Stimulated activated CD4-positive, alpha-beta T cell treated with anti-CD3 and anti-CD28 coated beads, Interleukin-15, amount 100 ng/mL, for 24 hours (primary cell): ENCODE results near the gene GPR18.
"Not testable (repeated sequence)": the region's sequence is repeated elsewhere in the genome, so short reads cannot be mapped to it uniquely, and the experiment has no call there.

Source experiments
- DNase-seq: peaks from one replicate; pipeline ENCODE4 v3.0.0-alpha.2; 2020

Gene GPR18

DNA sequence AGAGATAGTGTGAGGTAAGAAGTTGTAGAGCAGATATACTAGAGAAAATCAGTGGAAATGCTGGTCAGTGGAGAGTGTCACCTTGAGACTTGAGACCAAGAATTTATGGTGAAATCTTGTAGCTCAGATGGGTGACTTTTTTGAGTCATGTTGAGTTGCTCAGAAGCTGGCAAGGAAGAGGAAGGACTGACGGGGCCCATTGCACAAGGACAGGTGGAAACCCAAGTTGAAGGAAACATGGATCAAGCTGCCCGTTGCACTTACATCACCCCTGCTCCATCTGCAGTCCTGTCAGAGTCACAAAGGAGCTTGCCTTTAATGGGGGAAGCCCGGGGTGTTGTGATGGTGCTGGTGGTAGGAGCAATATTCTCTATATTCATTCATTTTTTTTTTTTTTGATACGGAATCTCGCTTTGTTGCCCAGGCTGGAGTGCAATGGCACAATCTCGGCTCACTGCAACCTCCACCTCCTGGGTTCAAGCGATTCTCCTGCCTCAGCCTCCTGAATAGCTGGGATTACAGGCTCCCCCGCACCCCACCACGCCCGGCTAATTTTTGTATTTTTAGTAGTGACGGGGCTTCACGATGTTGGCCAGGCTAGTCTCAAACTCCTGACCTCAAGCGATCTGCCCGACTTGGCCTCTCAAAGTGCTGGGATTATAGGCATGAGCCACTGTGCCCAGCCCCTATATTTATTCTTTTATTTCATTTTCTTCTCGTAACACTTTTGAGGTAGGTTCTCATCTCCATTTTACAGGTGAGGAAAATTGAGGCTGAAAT is 30.1 kb downstream of the GPR18 start:
- DNase-seq: no peak

DNA sequence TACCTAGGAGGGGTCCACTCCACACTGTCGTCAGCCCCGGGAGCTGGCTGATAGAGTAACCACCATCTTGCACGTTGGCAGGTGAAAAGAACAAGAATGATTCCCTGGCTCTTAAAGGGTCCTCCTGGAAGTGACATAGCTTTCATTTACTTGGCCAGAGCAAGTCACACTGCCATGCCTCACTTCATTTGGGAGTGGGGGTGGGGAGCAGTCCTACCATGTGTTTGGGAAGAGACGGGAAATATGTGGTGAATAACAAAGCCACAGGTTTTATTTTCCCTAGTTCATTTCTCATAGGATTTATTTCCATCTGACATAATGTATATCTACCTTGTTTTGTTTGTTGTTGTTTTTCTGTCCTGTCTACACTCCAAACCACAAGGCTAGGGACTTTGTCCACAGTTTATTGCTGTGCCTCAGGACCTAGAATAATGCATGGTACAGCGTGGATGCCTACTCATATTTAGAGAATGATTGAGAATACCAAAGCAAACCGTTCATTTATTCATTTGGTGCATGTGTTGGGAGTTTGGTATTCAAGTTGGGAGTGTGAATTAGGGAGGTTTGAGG is 30.8 kb downstream of the GPR18 start:
- DNase-seq: no peak

DNA sequence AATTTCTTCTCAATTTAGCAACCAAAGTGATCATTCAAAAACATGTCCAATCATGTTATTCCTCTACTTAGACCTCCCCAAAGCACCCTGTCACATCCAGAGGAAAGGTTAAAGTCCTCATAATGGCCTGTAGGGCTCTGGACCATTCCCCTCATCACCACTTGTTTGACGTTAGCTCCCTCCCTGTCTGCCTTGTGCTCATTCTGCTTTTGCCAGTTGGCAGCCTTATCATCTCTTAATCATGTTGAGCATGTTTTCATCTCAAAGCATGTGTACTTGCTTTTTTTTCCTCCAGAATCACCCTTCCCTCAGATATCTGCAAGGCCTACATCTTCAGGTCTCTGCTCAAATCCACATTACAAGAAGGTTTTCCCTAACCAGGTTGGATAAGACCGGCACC is 31.7 kb downstream of the GPR18 start:
- DNase-seq: no peak

DNA sequence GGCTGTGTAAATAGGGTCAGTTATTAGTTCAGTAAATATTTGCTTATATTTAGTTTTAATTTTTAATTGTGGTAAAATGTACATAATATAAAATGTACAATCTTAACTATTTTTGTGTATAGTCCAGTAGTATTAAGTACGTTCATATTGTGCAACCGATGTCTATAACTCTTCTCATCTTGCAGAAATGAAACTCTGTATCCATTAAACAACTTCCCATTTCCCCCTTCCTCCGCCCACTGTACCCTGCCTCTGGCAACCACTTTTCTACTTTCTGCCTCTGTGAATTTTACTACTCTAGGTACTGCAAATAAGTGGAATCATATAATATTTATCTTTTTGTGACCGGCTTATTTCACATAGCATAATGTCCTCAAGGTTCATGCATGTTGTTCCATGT is 33.1 kb downstream of the GPR18 start:
- DNase-seq: no peak

DNA sequence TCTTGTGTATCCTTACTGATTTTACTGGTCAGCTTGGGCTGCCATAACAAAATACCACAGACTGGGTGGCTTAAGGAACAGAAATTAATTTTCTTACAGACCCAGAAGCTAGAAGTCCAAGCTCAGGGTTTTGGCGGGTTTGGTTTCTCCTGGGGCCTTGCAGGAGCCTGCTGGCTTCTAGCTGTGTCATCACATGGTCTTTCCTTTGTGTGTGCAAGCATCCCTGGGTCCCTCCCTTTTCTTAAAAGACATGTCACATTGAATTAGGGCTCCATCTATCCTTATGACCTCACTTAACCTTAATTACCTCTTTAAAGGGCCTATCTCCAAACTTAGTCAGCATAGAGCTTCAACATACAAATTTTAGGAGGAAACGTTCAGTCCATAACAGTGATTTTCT is 34.2 kb downstream of the GPR18 start:
- no peak for DNase-seq

DNA sequence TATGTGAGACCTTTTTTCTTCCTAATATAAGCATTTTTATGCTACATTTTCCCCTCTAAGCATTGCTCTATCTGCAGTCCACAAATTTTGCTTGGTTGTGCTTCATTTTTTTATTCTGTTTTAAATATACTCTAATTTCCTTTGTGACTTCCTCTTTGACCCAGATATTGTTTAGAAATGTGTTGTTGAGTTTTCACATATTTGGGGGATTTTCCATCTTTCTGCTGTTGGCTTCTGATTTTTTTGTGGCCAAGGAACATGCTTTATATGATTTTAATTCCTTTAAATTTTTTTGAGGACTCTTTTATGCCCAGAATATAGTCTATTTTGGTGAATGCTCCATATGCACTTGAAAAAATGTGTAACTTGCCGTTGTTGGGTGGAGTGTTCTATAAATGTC is 34.6 kb downstream of the GPR18 start:
- DNase-seq: no peak

DNA sequence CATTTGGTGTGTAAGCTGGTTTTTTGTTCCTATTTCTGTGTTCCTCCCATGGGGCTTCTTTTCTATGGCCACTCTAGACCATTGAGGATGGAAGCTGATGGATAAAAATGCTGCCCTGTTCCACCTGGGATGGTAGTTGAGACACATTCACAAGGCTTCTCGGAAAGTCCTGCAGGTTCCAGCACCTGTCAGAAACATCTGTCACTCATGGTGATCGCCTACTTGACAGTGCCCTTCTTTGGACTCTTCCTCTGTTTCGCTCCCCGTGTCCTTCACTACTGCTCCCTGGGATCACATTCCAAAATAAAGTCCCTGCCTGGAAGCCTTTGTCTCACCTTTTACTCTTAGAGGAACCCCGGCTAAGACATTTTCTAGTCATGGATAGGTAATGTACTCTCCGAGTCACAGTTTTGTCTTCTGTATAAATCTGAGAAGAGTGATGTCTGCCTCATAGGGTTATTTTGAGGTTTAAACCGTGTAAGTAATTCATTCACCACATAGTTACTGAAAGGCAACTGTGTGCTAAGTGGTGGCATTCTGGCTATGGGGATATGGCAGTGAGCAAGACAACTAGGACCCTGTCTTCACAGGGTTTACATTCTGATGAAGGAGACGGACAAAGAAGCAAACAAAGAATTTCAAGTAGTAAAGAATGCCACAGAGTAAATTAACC is 36.5 kb downstream of the GPR18 start:
- DNase-seq: no peak

DNA sequence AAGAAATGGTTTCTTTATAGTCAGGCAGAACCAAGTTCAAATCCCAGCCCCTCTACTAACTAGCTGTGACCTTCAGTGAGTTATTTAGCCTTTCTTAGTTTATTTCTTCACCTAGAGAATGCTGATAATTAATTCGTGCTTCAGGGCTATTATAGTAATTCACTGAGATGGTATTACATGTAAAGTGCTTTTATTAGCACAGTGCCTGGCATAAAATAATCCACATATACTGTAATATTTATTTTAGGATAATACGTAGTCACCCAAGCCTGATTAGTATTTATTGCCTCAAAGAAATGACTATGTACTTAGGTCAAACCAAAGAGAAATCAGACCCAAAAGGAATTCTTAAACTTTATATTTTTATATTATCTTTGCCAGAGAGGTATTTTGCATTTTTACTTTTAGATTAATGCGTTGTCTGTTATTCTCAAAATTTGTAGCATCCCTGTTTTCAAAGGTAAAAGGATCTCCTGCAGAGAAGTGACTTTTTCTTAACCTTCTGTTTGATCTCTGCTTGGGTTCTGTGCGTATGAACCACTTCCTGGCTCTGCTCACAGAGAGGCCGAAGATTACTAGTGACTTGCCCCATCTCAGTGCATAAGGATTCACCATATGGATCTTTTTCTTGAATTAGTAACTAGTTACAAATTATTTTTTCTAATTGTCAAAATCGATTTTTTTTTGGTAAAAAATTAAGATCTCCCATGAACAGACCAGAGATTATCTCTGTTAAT is 37.8 kb downstream of the GPR18 start:
- no peak for DNase-seq

DNA sequence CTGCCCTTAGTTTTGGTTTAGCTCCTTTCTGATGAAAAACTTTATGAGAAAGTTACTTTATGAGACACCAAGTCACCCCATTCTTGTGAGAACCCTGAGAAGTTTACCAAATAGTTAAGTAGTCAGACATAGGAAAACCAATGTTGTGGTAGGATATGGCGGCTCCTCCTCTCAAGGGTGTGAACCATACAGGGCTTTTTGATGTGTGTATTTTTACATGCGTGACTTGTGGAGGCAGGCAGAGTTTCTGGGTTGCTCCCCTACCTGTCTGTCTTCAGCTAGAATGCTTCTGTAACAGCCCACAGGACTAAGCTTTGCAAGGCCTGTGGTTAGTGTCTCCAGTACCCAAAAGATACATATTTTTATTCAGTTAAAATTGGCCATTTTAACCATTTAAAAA is 39.2 kb downstream of the GPR18 start:
- peak; percentile 63 for DNase-seq

DNA sequence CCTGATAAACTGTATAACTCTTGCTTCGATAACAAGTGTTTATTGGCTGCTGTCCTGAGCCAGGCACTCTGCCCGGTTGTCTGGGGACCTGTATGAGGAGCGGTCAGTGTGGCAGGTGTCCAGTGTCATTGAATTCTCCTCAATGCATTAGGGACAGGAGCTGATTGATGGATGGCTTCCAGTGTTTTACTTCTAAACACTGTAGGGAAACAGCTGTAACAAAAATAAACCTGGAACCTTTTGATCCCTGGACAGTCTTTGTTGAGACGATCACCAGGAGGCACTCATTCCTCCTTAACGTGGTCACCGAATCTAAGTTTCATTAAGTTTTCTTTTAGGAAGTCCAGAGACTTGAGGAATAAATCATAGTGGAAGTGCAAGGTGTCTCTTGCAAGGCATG is 39.6 kb downstream of the GPR18 start:
- DNase-seq: no peak

DNA sequence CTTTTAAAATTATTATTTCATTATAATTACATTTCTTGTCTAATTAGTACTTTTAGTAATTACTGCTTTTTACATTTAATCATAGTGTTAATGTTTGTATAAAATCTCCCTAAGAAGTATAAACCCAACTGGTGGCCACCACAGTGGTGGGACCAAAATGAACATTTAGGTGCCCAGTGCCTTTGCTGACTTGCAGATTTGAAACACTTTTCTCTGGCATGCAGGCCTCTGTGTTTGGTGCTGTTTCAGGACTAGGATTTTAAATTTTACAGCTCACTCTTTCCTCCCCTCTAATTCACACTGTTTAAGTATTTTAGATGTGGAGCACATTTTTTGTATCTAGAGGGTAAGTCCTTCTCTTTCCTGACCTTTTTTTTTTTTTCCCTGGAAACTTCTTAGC is 40.1 kb downstream of the GPR18 start:
- no peak for DNase-seq

DNA sequence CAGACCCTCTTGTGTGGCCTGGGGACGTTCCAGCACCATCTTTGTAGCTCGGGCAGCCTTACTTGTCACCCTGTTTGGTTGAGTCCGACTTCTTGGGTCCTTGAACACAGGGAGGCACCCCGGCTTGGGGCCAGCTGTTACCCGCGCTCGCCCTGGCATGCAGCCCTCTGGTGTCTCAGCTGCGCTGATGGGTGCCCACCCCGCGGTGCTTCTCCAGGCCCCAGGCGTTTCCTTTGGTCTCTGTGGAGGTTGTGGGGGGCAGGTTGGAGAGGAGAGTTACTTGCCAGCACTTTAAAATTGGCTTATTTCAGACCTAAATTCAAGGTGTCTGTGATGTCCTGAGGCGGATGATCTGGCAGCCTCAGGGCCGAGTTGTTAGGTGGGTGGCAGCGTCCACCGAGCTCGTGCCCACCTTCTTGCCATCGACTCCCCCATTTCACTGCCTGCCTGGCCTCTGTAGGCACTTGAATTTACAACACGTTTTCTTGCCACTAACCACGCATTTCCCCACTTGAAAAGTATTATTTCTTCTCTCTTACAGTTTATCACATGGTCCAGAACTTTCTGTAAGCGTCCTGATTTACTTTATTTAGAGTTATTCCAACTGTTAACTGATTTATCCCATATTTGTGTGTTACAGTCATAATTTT is 40.6 kb downstream of the GPR18 start:
- peak; percentile 31 for DNase-seq

DNA sequence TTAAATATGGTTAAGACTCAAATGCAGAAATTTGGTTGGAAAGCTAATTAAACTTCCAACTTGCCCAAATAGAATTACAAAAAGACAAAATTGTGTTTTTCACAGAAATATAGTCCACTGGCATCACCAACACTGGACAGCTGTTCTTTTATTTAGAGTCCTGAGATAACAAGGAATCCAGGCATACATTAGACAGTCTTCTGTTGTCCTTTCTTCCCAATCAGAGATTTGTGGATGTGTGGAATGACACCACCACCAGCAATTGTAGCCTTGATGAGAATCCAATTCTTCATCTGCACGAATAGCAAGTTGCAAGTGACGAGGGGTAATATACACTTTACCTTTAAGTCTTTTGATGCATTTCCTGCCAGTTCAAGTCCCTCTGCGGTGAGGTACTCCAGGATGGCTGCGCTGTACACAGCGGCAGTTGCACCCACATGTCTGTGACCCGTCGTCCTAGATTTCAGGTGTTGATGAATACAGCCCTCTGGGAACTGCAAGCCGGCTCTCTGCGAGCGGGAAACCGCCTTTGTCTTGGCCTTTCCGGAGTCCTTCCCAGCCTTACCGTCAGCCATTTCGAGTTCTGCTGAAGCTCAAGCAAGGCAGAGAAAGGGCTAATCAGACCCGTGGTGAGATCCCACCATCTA is 42.9 kb downstream of the GPR18 start:
- peak; percentile 67 for DNase-seq

DNA sequence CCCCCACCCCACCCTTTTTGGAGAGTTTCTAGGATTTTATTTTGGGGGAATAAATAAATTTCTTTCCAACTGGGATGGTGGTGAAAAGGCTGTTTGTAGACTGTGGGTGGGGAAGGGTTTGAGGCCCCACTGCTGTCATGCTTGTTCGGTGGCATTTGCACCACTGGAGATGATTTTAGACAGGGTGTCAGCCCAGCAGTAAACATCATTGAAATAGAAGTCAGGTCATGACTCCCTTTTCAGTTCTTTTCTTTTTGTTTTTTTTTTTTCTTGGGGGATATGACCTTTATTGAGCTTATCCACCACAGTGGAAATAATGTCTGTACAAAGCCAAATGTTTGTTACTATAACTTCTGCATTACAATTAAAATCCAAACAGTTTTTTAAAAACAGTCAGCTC is 43.4 kb downstream of the GPR18 start:
- DNase-seq: no peak

DNA sequence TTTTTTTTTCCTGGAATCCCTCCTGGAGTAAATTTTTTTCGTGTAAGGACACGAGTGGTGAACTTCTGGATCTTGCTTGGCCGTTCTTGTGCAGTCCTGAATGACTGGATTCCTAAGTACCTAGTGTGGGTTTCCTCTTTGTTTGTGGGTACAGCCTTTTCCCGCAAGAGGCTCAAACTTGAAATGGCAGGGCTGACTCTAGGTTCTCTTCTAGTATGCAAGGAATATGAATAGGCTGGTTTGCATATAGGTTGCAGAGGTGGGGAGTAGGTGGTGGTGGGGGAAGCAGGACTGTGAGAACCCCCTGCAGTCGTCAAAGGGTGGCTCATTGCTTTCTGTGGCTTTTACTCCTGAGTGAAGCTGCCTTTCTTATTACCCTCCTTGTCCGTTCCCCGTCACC is 43.9 kb downstream of the GPR18 start:
- peak; percentile 80 for DNase-seq

DNA sequence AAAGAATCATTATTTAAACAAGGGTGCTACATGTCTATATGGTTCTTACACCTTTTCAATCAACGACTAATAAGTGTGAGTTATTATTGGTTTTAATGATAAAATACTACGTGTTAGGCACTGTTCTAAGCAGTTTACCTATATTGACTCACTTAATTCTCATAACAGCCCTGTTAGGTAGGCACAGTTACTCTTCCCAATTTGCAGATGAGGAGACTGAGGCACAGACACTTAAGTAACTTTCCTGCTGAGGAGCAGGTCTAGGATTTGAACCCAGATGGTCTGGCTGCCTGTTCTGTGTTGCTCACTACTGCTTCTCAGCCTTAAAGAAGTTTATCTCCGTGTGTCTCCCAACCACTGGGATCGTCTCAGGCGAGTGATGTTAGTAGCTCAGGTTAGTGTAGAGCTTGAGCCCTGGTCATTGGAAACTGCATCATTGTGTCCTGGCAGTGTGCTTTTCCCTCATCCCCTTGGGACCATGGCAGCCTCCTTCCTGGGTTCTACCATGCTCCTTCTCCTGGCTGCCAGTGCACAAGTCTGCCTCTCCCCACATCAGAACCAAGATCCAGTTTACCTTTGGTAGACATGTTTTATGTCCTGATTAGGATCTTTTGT is 46.7 kb downstream of the GPR18 start:
- DNase-seq: no peak

DNA sequence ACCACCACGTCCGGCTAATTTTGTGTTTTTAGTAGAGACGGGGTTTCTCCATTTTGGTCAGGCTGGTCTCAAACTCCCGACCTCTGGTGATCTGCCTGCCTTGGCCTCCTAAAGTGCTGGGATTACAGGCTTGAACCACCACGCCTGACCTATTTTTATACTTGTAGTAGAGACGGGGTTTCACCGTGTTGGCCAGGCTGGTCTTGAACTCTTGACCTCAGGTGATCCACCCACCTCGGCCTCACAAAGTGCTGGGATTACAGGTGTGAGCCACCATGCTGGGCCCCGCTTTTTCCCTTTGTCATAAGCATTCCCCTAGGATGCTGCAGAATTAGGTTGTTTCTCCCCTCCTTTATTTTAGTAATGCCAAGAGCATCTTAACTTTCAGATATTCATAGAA is 47.6 kb downstream of the GPR18 start:
- DNase-seq: not testable (repeated sequence)

DNA sequence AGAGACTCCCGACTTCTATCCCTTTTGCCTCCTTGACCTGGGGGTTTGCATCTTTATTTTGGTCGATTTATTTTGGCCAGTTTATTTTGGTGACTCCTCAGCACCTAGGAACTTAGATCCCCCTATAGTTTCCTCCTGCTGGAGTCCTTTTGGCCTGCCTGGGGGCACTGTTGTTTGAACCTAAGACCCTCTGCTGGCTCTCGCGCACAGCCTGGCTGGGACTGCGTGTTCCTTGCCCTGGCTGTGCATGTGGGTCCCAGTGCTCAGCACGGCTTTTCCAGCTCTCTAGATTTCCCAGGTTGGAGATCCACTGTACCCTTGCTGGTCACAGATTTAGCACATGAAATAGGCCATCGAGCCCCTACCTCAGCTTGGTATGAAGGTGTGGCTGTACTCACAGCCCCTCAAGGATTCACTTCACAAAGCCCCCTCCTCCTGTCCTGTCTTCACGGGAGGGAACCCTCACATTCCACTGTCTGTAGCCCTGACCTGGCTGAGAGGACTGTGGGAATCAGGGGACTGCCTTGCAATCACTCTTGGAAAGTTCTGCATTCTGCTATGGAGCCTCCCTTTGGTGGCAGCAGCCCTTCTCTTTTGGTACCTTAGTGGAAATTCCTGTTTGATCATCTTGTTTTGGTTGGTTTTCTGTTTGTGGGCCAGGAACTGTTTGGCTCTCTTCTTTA is 49.2 kb downstream of the GPR18 start:
- no peak for DNase-seq

DNA sequence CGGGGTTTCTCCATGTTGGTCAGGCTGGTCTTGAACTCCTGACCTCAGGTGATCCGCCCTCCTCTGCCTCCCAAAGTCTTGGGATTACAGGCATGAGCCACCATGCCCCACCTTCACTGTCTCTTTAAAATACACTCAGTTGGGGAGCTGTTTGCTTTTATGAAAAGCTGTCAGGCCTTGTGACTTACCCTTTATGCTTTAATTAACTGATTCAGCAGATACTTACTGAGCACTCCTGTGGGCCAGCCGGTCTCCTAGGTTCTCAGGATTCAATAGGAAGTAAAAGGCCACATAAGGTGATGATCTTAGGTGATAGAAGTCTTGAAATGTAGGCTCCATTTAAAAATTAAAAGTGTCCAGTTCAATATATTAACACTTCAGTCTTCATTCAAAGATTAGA is 50.0 kb downstream of the GPR18 start:
- no peak for DNase-seq

DNA sequence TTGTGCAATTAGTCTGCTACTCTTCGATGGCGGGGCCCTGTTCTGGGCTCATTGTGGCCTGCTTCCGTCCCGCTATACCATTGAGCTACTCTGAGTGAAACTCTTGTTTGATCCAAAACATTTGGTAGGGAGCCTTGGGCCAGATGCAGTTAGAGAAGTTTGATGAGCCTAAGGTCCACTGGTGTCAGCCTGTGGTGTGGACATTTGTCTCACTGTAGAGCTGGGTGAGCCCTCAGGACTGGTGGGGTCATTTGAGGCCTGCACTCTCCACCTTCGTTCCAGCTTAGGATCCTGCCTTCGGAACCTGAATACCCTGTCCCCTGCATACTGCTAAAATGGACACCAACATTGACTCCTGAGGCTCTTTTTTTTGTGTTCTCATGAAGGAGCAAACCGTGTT is 50.7 kb downstream of the GPR18 start:
- no peak for DNase-seq

DNA sequence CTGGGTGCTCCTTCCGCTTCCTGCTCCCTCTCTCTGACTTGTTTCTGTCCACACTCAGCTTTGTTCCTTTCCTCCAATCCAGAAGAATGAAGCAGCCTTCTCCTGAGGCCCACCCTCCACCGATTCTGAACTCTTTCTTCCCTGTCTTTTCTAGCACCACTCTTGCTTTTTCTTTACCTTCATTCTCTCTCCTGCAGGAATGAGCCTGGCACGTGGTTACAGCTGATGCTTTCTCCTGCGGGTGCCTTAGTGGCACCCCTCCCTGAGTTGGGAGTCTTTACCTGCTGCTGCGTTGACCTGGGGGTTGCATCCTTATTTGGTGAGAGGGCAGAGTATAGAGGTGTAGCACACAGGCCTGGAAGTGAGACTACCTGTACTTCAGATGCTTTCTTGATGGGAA is 51.3 kb downstream of the GPR18 start:
- DNase-seq: no peak

DNA sequence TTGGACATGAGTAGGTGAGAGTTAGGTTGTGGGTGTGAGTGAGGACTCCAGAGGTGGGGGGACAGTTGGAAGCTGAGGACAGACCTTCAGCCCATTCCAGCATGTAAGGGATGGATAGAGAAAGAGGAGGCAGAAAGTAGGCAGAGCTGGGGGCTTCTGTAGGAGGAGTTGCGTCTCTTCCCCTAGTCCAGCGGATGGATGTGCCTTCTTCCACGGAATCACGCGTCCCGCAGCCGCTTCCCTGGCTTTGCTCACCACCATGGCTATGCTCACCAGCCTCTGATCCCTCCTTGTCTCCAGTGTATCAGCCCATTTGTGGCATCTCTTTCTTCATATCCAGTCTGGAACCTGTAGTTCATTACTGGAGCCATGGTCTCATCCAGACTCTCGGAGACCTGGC is 52.0 kb downstream of the GPR18 start:
- DNase-seq: no peak
